GM19463 (cell line): ENCODE data around the gene PSORS1C1.
"Not testable (repeated sequence)": the region's sequence is repeated elsewhere in the genome, so short reads cannot be mapped to it uniquely, and the experiment has no call there.

Experiments
- ATAC-seq: cut with Tn5 transposase; IDR thresholded peaks from one replicate; pipeline ENCODE4 v1.9.1; 2021; ENCODE audit warnings: mild to moderate bottlenecking, moderate library complexity; ENCODE audit not compliant: unreplicated experiment

PSORS1C1 gene

GRCh38 chr6:31174378-31174777 is 59.8 kb downstream of the PSORS1C1 start:
- ATAC-seq, result no peak

DNA sequence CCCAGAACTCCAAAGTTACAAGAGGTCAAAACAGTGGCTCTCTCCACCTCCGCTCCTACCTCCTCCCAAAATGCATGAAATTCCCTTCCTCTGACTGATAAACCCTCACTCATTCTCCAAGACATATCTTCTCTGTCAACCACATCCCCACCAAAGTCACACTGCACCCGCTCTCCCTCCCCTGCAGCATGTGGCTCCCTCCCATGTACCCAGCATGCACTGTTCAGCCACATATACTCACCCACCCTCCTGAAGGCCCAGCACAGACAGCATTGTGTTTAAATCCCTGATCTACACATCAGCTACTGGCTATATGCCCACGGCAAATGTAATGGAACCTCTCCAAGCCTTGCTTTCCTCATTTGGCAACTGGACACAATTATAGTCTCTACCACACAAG is 61.4 kb downstream of the PSORS1C1 start:
- ATAC-seq, result no peak

GRCh38 chr6:31178143-31179041 is 63.8 kb downstream of the PSORS1C1 start:
- ATAC-seq, result no peak

GRCh38 chr6:31179042-31179386 is 64.4 kb downstream of the PSORS1C1 start:
- no peak for ATAC-seq

- ATAC-seq, result no peak
Measured at GRCh38 chr6:31179896-31180295, 65.3 kb downstream of the PSORS1C1 start.

DNA sequence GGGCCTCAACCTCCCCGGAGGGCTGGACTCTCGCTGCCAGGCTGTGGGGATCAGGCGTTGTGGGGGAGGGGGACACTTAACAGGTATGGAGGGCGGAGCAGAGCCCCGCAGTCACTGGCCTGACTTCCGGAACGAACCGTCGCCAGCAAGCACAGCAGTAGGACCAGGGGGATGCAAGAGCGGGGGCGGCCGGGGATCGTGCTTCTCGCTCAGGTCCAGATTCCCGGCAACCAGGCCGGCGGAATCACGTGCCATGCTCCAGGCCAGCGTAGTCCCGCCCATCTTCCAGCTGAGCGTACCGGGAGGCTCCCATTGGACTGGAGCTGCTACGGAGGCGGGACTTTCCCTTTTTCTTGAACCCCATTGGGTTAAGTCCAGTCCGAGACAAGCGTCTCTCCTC is 65.9 kb downstream of the PSORS1C1 start:
- no peak for ATAC-seq

GRCh38 chr6:31183287-31183686 is 68.7 kb downstream of the PSORS1C1 start:
- not testable (repeated sequence) for ATAC-seq

DNA sequence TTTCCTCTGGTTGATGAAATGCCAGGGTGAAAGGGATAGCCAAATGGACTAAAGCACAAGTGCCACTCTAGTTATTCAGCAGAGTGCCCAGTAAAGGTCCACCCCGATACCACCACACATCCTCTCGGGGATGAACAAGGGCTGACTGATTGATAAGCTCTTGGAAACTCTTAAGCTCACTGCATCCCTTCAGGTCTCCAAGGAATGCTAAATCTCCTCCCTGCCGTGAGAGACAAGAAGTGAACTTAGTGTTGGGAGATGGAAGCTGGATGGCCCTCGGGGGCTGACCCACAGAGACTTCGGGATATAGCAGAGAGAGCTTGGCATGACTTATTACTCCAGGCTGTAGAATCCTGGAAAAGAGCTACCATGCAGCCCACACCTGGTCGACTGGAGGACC is 69.3 kb downstream of the PSORS1C1 start:
- ATAC-seq, result not testable (repeated sequence)

DNA sequence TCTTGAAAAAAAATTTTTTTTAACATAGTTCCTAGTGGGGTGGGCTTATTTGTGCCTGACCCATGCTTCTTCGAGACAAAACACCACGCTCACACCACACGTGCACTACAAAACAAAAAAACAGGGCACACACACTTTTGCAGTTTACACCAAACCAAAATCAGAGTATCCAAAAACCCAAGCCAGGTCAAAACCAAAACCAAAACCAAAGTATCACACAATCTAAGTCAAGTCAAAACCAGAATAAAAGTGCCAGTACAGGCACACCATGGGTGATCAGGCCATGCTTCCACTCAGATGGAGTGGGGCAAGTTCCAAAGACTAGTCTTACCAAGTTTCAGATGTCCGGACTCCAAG is 71.1 kb downstream of the PSORS1C1 start:
- ATAC-seq, result not testable (repeated sequence)

GRCh38 chr6:31186052-31186734 is 71.6 kb downstream of the PSORS1C1 start:
- no peak for ATAC-seq

DNA sequence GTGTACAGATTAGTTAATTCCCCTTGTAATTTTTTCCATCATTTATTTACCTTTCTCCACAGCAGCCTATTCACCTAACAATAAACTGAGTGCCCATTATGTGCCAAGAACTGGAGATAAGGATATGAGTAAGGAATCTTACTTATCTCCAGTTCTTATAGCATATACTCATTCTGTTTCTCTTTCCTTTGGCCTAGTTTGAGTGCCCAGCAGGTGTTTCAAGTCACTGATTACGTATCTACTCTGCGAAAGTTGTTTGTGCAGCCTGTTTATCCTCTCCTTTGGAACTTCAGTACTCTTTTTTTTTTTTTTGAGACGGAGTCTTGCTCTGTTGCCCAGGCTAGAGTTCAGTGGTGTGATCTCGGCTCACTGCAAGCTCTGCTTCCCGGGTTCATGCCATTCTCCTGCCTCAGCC is 73.2 kb downstream of the PSORS1C1 start:
- no peak for ATAC-seq

DNA sequence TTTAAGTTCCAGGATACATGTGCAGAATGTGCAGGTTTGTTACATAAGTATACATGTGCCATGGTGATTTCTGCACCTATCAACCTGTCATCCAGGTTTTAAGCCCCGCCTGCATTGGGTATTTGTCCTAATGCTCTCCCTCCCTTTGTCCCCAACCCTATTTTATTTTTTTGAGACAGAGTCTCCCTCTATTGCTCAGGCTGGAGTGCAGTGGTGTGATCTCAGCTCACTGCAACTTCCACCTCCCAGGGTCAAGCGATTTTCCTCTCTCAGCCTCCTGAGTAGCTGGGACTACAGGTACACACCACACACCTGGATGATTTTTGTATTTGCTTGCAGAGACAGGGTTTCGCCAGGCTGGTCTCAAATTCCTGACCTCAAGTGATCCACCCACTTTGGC is 74.6 kb downstream of the PSORS1C1 start:
- ATAC-seq, result not testable (repeated sequence)
